Hepatocyte (in vitro differentiated cells): ENCODE results near the gene DIAPH3. TPM values are rescaled to one million over a fixed set of nuclear protein-coding genes. Genes with fewer than 3 reads are reported as not detected.

ENCODE experiments used
- DNase-seq: peaks from one replicate; pipeline ENCODE4 v3.0.0-alpha.2; 2016; ENCODE audit warnings: low spot score
- H2AFZ ChIP-seq: fragments of 200-600 bp; sonication (generic); 2 replicates; pipeline ENCODE4 v1.6.0; 2016; ENCODE audit warnings: antibody characterized with exemption, mild to moderate bottlenecking
- H3K27ac ChIP-seq: fragments of 200-600 bp; sonication (generic); 2 replicates; pipeline ENCODE4 v1.5.1; 2016; ENCODE audit warnings: mild to moderate bottlenecking
- H3K27me3 ChIP-seq: fragments of 200-600 bp; sonication (generic); 2 replicates; pipeline ENCODE4 v1.6.1; 2016
- H3K36me3 ChIP-seq: fragments of 200-600 bp; sonication (generic); replicated peaks from 2 replicates; pipeline ENCODE4 v1.5.1; 2016; ENCODE audit warnings: low read depth; ENCODE audit not compliant: insufficient read depth
- H3K4me1 ChIP-seq: fragments of 200-600 bp; sonication (generic); 2 replicates; pipeline ENCODE4 v1.5.1; 2016; ENCODE audit warnings: mild to moderate bottlenecking, moderate library complexity; ENCODE audit not compliant: insufficient read depth
- H3K4me2 ChIP-seq: fragments of 200-600 bp; sonication (generic); 2 replicates; pipeline ENCODE4 v1.6.0; 2016
- H3K4me3 ChIP-seq: fragments of 200-600 bp; sonication (generic); 2 replicates; pipeline ENCODE4 v1.5.1; 2016; ENCODE audit warnings: mild to moderate bottlenecking
- H3K79me2 ChIP-seq: fragments of 200-600 bp; sonication (generic); 2 replicates; pipeline ENCODE4 v1.6.0; 2017; ENCODE audit warnings: mild to moderate bottlenecking
- H3K9me2 ChIP-seq: fragments of 200-600 bp; sonication (generic); replicated peaks from 2 replicates; pipeline ENCODE4 v1.6.0; 2017; ENCODE audit warnings: mild to moderate bottlenecking; ENCODE audit not compliant: insufficient read depth
- H3K9me3 ChIP-seq: fragments of 200-600 bp; sonication (generic); 2 replicates; pipeline ENCODE4 v1.5.1; 2016; ENCODE audit warnings: low read depth, mild to moderate bottlenecking
- H4K20me1 ChIP-seq: fragments of 200-600 bp; sonication (generic); 2 replicates; pipeline ENCODE4 v1.6.0; 2016; ENCODE audit warnings: mild to moderate bottlenecking; ENCODE audit not compliant: insufficient read depth, poor library complexity, severe bottlenecking
- EZH2 ChIP-seq: fragments of 200-600 bp; sonication (generic); IDR thresholded peaks from 2 replicates; pipeline ENCODE4 v1.6.1; 2016; ENCODE audit warnings: antibody characterized with exemption, mild to moderate bottlenecking, borderline replicate concordance
- EZH2phosphoT487 ChIP-seq: fragments of 200-600 bp; sonication (generic); IDR thresholded peaks from one replicate; pipeline ENCODE4 v1.6.1; 2018; ENCODE audit warnings: antibody characterized with exemption, mild to moderate bottlenecking, low read depth, moderate library complexity; ENCODE audit not compliant: unreplicated experiment, severe bottlenecking
- WGBS: methylation state at CpG from one replicate; pipeline ENCODE4 v1.1.6; 2016; ENCODE audit warnings: low lambda C conversion rate; ENCODE audit errors: missing lambda C conversion rate; 5-methylcytosine and 5-hydroxymethylcytosine counted together
- polyA plus RNA-seq: library from polyadenylated mRNA; unstranded; fragments of >200 nt; fragmentation: Nextera tagmentation; extraction: Ambion mirVana; gene quantifications from 2 replicates; pipeline ENCODE4 v1.2.1, GENCODE V29; 2016
- total RNA-seq: library from RNA; depleted of rRNA; stranded (reverse); fragments of >200 nt; gene quantifications from 2 replicates; pipeline ENCODE4 v1.2.3, GENCODE V29; 2014
- TF ChIP-seq, protein P1 (sequence below): fragments of 200-600 bp; sonication (generic); IDR thresholded peaks from 2 replicates; pipeline ENCODE4 v1.5.1; 2016; ENCODE audit warnings: antibody characterized with exemption, mild to moderate bottlenecking; ENCODE audit not compliant: poor library complexity

Gene DIAPH3
- total and polyA plus RNA-seq, 2 experiments from 2014 or later: 4.7 to 7.9 TPM

- Histone ChIP-seq H2AFZ (no peak overlapping the region), H3K27me3 (no peaks in the 10 kb centered on the region), H3K9me2 (no peaks in the 10 kb centered on the region), H3K9me3 (no peaks in the 10 kb centered on the region), H4K20me1 (no peaks in the 10 kb centered on the region), H3K79me2 (no peaks in the 10 kb centered on the region), H3K4me1 (no peaks in the 10 kb centered on the region), H3K4me3 (no peak overlapping the region), H3K36me3 (no peaks in the 10 kb centered on the region), H3K4me2 (no peak overlapping the region), H3K27ac (no peak overlapping the region)
- no peak for DNase-seq
- TF ChIP-seq EZH2phosphoT487 (no peak), EZH2 (no peak)
- TF ChIP-seq, protein P1, sequence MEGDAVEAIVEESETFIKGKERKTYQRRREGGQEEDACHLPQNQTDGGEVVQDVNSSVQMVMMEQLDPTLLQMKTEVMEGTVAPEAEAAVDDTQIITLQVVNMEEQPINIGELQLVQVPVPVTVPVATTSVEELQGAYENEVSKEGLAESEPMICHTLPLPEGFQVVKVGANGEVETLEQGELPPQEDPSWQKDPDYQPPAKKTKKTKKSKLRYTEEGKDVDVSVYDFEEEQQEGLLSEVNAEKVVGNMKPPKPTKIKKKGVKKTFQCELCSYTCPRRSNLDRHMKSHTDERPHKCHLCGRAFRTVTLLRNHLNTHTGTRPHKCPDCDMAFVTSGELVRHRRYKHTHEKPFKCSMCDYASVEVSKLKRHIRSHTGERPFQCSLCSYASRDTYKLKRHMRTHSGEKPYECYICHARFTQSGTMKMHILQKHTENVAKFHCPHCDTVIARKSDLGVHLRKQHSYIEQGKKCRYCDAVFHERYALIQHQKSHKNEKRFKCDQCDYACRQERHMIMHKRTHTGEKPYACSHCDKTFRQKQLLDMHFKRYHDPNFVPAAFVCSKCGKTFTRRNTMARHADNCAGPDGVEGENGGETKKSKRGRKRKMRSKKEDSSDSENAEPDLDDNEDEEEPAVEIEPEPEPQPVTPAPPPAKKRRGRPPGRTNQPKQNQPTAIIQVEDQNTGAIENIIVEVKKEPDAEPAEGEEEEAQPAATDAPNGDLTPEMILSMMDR: no peak
- WGBS: 74% methylated on average over 12 of the region's 12 CpGs
Observed at GRCh38 chr13:59658027-59658737, 505.5 kb downstream of the DIAPH3 start.

DNA sequence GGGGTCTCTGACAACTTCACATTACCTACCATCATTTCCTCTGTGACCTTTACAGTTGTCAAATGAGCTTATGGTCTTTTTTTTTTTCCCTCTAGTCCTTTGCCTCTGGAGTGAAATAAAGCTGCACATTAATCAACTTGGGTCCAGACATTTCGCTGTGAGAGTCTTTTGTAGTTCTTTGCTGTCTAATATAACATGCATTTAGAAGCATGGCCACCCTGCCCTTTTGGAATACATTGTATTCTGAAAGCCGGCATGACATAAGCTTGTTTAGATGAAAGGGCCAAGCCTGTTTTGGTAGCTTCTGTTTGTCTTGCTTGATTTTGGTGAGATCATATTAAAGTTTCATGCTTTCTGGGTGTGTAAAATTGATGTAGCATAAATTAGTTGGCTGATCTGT lies 509.8 kb downstream of the DIAPH3 start:
- H3K9me2 ChIP-seq: no peaks in the 10 kb centered on the region
- H2AFZ ChIP-seq: no peak overlapping the region
- no peaks in the 10 kb centered on the region for H3K9me3 ChIP-seq
- no peak overlapping the region for H3K4me2 ChIP-seq
- no peak for DNase-seq
- no peaks in the 10 kb centered on the region for H3K27me3 ChIP-seq
- TF ChIP-seq EZH2phosphoT487 (no peak), EZH2 (no peak)
- TF ChIP-seq, protein P1: no peak
- 88% methylated on average over 2 of the region's 2 CpGs for WGBS
- H3K79me2 ChIP-seq: no peaks in the 10 kb centered on the region
- no peak overlapping the region for H3K27ac ChIP-seq
- H3K36me3 ChIP-seq: no peaks in the 10 kb centered on the region
- H3K4me1 ChIP-seq: no peaks in the 10 kb centered on the region
- H4K20me1 ChIP-seq: no peaks in the 10 kb centered on the region
- H3K4me3 ChIP-seq: no peak overlapping the region

DNA sequence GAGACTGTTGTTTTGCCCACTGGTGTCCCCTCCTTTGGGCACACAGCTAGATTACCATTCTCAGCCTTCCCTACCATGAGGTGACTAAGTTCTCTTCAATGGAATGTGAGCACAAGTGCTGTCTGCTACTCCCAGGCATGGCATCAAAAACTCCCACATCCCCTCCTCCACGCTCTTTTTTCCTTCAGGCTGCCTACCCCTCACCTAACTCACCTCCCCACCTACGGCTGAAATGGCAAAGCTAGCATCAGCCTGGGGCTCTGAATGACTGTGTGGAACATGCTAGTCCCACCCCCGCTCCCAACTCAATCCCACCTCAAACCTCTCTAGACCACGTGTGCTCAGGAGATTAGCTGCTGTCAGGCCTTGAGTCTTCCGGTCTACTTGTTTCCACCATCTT lies 512.2 kb downstream of the DIAPH3 start:
- Histone ChIP-seq H3K36me3 (no peaks in the 10 kb centered on the region), H3K4me3 (no peak overlapping the region), H3K4me1 (no peaks in the 10 kb centered on the region), H3K9me3 (no peaks in the 10 kb centered on the region), H3K79me2 (no peaks in the 10 kb centered on the region), H3K9me2 (no peaks in the 10 kb centered on the region), H3K27ac (no peak overlapping the region), H2AFZ (no peak overlapping the region), H3K27me3 (no peaks in the 10 kb centered on the region), H3K4me2 (no peak overlapping the region), H4K20me1 (no peaks in the 10 kb centered on the region)
- no peak for DNase-seq
- 87% methylated on average over 5 of the region's 5 CpGs for WGBS
- TF ChIP-seq EZH2 (no peak), EZH2phosphoT487 (no peak)
- TF ChIP-seq, protein P1: no peak
